T follicular helper cell (primary cell): ENCODE results near the gene HHAT.

Source experiments
- DNase-seq: peaks from one replicate; pipeline ENCODE4 v3.0.0-alpha.2; 2020; ENCODE audit warnings: low read depth

HHAT gene

GRCh38 chr1:210600421-210601159 is 271.9 kb downstream of the HHAT start:
- no peak for DNase-seq

- no peak for DNase-seq
Measured at GRCh38 chr1:210603123-210603522, 274.4 kb downstream of the HHAT start.

GRCh38 chr1:210605099-210605498 is 276.4 kb downstream of the HHAT start:
- no peak for DNase-seq

GRCh38 chr1:210607361-210607760 is 278.7 kb downstream of the HHAT start:
- no peak for DNase-seq

GRCh38 chr1:210608767-210609166 is 280.1 kb downstream of the HHAT start:
- DNase-seq, result no peak

GRCh38 chr1:210616356-210616755 is 287.7 kb downstream of the HHAT start:
- no peak for DNase-seq

GRCh38 chr1:210617293-210617692 is 288.6 kb downstream of the HHAT start:
- no peak for DNase-seq

- DNase-seq, result no peak
Measured at GRCh38 chr1:210618369-210618768, 289.7 kb downstream of the HHAT start.

GRCh38 chr1:210620867-210621488 is 292.3 kb downstream of the HHAT start:
- DNase-seq, result no peak

GRCh38 chr1:210621712-210622111 is 293.0 kb downstream of the HHAT start:
- no peak for DNase-seq

GRCh38 chr1:210624722-210625121 is 296.0 kb downstream of the HHAT start:
- DNase-seq, result no peak

GRCh38 chr1:210625715-210626114 is 297.0 kb downstream of the HHAT start:
- no peak for DNase-seq

- no peak for DNase-seq
Measured at GRCh38 chr1:210626341-210626740, 297.6 kb downstream of the HHAT start.

GRCh38 chr1:210627755-210628154 is 299.1 kb downstream of the HHAT start:
- no peak for DNase-seq

GRCh38 chr1:210629276-210629675 is 300.6 kb downstream of the HHAT start:
- no peak for DNase-seq

GRCh38 chr1:210631399-210631798 is 302.7 kb downstream of the HHAT start:
- DNase-seq, result no peak

GRCh38 chr1:210633140-210633539 is 304.4 kb downstream of the HHAT start:
- DNase-seq, result no peak

GRCh38 chr1:210633636-210634035 is 304.9 kb downstream of the HHAT start:
- no peak for DNase-seq

GRCh38 chr1:210635108-210635507 is 306.4 kb downstream of the HHAT start:
- no peak for DNase-seq

- no peak for DNase-seq
Measured at GRCh38 chr1:210641582-210641981, 312.9 kb downstream of the HHAT start.

GRCh38 chr1:210645582-210646257 is 317.0 kb downstream of the HHAT start:
- no peak for DNase-seq

- no peak for DNase-seq
Measured at GRCh38 chr1:210646258-210646616, 317.5 kb downstream of the HHAT start.
